Stimulated activated naive CD8-positive, alpha-beta T cell treated with anti-CD3 and anti-CD28 coated beads, Interleukin-15, amount 100 ng/mL, for 72 hours (primary cell): ENCODE data around the gene MMS19.

Experiments
- ATAC-seq: fragments of 150-1000 bp; cut with Tn5 transposase; 2 replicates; pipeline ENCODE4 v1.10.0; 2021; ENCODE audit warnings: mild to moderate bottlenecking, moderate library complexity
- DNase-seq, 2 donors: peaks; one replicate each; pipeline ENCODE4 v3.0.0; 2021 to 2022
- H3K27ac Mint-ChIP-seq, 2 donors: one replicate each; pipeline ENCODE4 v1.8.0; 2022; ENCODE audit warnings: mild to moderate bottlenecking in 2 of 2, mixed read lengths in 2 of 2, moderate library complexity in 2 of 2
- H3K27me3 Mint-ChIP-seq: one replicate; pipeline ENCODE4 v1.8.0; 2022; ENCODE audit warnings: mixed read lengths
- H3K4me1 Mint-ChIP-seq: one replicate; pipeline ENCODE4 v1.8.0; 2022; ENCODE audit warnings: mild to moderate bottlenecking, mixed read lengths
- H3K4me3 Mint-ChIP-seq, 2 donors: one replicate each; pipeline ENCODE4 v1.8.0; 2022; ENCODE audit warnings: mild to moderate bottlenecking in 2 of 2, mixed read lengths in 2 of 2, moderate library complexity in 1 of 2
- H3K9me3 Mint-ChIP-seq, 2 donors: one replicate each; pipeline ENCODE4 v1.8.0; 2022; ENCODE audit warnings: mixed read lengths in 2 of 2

Gene MMS19, protein sequence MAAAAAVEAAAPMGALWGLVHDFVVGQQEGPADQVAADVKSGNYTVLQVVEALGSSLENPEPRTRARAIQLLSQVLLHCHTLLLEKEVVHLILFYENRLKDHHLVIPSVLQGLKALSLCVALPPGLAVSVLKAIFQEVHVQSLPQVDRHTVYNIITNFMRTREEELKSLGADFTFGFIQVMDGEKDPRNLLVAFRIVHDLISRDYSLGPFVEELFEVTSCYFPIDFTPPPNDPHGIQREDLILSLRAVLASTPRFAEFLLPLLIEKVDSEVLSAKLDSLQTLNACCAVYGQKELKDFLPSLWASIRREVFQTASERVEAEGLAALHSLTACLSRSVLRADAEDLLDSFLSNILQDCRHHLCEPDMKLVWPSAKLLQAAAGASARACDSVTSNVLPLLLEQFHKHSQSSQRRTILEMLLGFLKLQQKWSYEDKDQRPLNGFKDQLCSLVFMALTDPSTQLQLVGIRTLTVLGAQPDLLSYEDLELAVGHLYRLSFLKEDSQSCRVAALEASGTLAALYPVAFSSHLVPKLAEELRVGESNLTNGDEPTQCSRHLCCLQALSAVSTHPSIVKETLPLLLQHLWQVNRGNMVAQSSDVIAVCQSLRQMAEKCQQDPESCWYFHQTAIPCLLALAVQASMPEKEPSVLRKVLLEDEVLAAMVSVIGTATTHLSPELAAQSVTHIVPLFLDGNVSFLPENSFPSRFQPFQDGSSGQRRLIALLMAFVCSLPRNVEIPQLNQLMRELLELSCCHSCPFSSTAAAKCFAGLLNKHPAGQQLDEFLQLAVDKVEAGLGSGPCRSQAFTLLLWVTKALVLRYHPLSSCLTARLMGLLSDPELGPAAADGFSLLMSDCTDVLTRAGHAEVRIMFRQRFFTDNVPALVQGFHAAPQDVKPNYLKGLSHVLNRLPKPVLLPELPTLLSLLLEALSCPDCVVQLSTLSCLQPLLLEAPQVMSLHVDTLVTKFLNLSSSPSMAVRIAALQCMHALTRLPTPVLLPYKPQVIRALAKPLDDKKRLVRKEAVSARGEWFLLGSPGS

DNA sequence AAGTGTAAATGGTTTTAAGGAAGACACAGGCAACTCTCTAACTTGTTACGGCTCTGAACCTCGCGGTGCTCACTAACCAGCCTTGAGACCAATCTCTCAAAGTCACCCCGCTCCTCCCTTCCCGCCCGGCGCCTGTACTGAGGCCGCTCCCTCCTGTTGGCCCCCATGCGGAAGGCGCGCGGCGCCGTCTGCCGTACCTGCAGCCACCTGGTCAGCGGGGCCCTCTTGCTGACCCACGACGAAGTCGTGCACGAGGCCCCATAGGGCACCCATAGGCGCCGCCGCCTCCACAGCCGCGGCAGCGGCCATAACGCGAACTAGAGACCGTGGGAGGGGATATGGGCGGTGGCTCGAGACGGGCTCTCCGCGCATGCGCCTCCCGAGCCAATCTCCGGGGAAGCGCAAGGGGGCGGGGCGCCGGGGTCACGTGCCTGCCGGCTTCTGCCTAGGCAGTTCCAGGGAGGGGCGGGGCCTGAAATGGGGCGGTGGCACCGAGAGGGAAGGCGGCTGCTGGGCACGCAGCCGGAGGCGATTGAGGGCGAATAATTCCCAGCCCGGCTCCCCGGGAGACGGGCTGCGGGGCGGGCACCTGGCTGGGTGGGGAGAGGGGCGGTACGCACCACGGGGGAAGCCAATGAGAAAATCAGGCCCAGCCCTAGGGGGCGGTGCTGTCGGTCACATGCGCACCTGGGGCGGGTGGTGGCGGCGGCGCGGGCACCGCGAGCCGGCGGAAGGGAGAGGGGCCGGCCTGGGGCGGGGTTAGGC lies at the start of gene MMS19:
TSS of gene MMS19 (minus strand) at position 347 of the 765 bp plus-strand sequence. CDS start at position 309, 38 bp downstream.
- ATAC-seq: peak; percentile 92
- H3K4me3 Mint-ChIP-seq: peak within 1 kb of the TSS; percentile 93 to 96

GRCh38 chr10:97547962-97548361 lies 49.7 kb upstream of the MMS19 start:
- Mint-ChIP-seq H3K9me3 (no peaks in the 10 kb centered on the region), H3K4me3 (no peak overlapping the region), H3K27me3 (no peaks in the 10 kb centered on the region), H3K27ac (no peak overlapping the region), H3K4me1 (peaks cover 14% of the 10 kb centered on the region)
- ATAC-seq (no peak), DNase-seq (no peak)

More for the DNA sequence above, at the start of gene MMS19:
- Mint-ChIP-seq H3K27ac (peak within 1 kb of the TSS; percentile 97 to 99), H3K9me3 (no peaks in the 10 kb centered on the region), H3K4me1 (peaks cover 38% of the 10 kb centered on the region), H3K27me3 (peaks cover 28% of the 10 kb centered on the region)
- peak; percentile 99 to 100 for DNase-seq

- ATAC-seq: no peak
- no peaks in the 10 kb centered on the region for H3K27me3 Mint-ChIP-seq
- no peak for DNase-seq
- H3K27ac Mint-ChIP-seq: no peak overlapping the region
- H3K4me3 Mint-ChIP-seq: no peak overlapping the region
- no peaks in the 10 kb centered on the region for H3K9me3 Mint-ChIP-seq
- peaks cover 21% of the 10 kb centered on the region for H3K4me1 Mint-ChIP-seq
Observed at GRCh38 chr10:97547271-97547600, 49.0 kb upstream of the MMS19 start.

- H3K27me3 Mint-ChIP-seq: no peaks in the 10 kb centered on the region
- DNase-seq (no peak), ATAC-seq (no peak)
- H3K27ac Mint-ChIP-seq: no peak overlapping the region
- H3K4me1 Mint-ChIP-seq: peaks cover 27% of the 10 kb centered on the region
- no peaks in the 10 kb centered on the region for H3K9me3 Mint-ChIP-seq
- H3K4me3 Mint-ChIP-seq: no peak overlapping the region
Observed at GRCh38 chr10:97546456-97547270, 48.4 kb upstream of the MMS19 start.

GRCh38 chr10:97543025-97543546 lies 44.9 kb upstream of the MMS19 start:
- Mint-ChIP-seq H3K9me3 (no peaks in the 10 kb centered on the region), H3K27ac (peak overlapping the region in 1 of 2 donors; percentile 81), H3K4me3 (peak overlapping the region; percentile 27 to 71), H3K27me3 (no peaks in the 10 kb centered on the region), H3K4me1 (peaks cover 24% of the 10 kb centered on the region)
- DNase-seq (peak; percentile 26 to 50), ATAC-seq (peak; percentile 88)

DNA sequence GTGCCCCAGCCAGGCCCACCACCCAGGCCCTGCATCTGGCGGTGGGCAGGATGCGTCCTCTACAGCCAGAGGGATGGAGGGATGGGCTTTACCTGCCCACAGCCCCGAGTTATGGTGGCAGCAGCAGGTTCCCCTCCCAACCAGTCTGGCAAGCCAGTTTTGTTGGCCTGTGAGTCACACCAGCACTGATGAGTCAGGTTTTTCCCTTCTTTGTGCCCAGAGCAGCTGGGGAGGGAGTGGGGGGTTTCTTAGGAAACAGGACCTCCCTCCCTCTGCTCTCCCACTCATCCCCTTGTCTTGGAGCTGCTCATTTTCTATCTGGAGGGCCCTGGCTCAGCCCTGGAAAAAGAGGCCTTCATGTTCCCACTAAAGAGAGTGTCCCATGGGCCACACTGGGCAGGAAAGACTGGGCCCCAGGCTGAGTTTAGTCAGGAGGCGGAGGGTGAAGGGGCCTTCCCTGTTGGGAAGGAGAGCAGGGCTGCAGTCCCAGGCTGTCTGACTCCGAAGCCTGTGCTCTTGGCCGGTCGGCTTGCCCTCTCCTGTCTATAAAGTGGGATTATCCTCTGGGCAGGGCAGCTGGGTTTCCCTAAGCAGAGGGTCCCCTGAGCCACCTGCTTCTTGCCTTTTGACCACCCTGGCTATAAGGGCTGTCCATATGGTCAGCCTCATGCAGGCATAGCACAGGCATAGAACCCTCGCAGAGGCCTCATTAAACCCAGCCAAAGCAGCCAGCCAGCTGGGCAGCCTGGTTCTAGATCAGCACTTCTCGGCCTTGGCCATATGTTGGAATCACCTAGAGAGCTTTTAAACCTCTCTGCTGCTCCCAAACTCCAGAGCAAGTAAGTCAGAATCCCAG lies 44.2 kb upstream of the MMS19 start:
- Mint-ChIP-seq H3K27ac (peak overlapping the region; percentile 54 to 92), H3K4me3 (peak overlapping the region; percentile 5 to 71), H3K9me3 (no peaks in the 10 kb centered on the region), H3K27me3 (no peaks in the 10 kb centered on the region), H3K4me1 (peaks cover 24% of the 10 kb centered on the region)
- ATAC-seq (peak; percentile 53), DNase-seq (peak; percentile 9 to 18)

GRCh38 chr10:97540669-97541500 lies 42.7 kb upstream of the MMS19 start:
- no peaks in the 10 kb centered on the region for H3K27me3 Mint-ChIP-seq
- peaks cover 24% of the 10 kb centered on the region for H3K4me1 Mint-ChIP-seq
- no peak overlapping the region for H3K4me3 Mint-ChIP-seq
- H3K9me3 Mint-ChIP-seq: no peaks in the 10 kb centered on the region
- ATAC-seq: no peak
- H3K27ac Mint-ChIP-seq: no peak overlapping the region
- no peak for DNase-seq

GRCh38 chr10:97539523-97540200 lies 41.4 kb upstream of the MMS19 start:
- H3K27me3 Mint-ChIP-seq: no peaks in the 10 kb centered on the region
- H3K4me3 Mint-ChIP-seq: no peak overlapping the region
- DNase-seq (no peak), ATAC-seq (no peak)
- no peak overlapping the region for H3K27ac Mint-ChIP-seq
- no peaks in the 10 kb centered on the region for H3K9me3 Mint-ChIP-seq
- peaks cover 27% of the 10 kb centered on the region for H3K4me1 Mint-ChIP-seq

DNA sequence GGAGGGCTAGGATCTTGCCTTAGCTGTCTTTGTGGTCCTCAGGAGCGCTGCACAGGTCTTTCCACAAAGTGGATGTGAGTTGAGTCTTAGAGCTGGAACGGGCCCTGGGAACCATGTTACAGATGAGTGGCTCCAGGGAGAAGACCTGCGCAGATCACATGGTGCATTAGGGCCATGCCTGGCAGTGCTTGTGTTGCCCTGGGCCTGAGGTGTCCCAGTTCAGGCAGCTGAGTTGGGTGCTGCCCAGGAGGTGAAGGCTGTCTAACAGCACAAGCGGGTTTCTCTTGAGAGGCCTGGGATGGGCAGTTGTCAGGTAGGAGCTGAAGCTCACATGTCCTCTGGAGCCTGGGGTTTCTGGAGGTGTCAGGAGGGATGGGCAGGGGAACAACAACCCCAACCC lies 40.6 kb upstream of the MMS19 start:
- ATAC-seq: no peak
- peaks cover 29% of the 10 kb centered on the region for H3K4me1 Mint-ChIP-seq

GRCh38 chr10:97538411-97538810 lies 40.2 kb upstream of the MMS19 start:
- Mint-ChIP-seq H3K9me3 (no peaks in the 10 kb centered on the region), H3K27me3 (no peaks in the 10 kb centered on the region), H3K4me3 (no peak overlapping the region), H3K4me1 (peaks cover 24% of the 10 kb centered on the region), H3K27ac (no peak overlapping the region)
- no peak for DNase-seq
- no peak for ATAC-seq

More for the DNA sequence above, 40.6 kb upstream of the MMS19 start:
- no peak overlapping the region for H3K27ac Mint-ChIP-seq
- H3K27me3 Mint-ChIP-seq: no peaks in the 10 kb centered on the region
- DNase-seq: no peak
- H3K4me3 Mint-ChIP-seq: no peak overlapping the region
- no peaks in the 10 kb centered on the region for H3K9me3 Mint-ChIP-seq

GRCh38 chr10:97537186-97537869 lies 39.1 kb upstream of the MMS19 start:
- H3K27me3 Mint-ChIP-seq: no peaks in the 10 kb centered on the region
- DNase-seq (no peak), ATAC-seq (no peak)
- H3K4me3 Mint-ChIP-seq: no peak overlapping the region
- peaks cover 14% of the 10 kb centered on the region for H3K4me1 Mint-ChIP-seq
- H3K9me3 Mint-ChIP-seq: no peaks in the 10 kb centered on the region
- H3K27ac Mint-ChIP-seq: no peak overlapping the region

GRCh38 chr10:97534746-97535367 lies 36.6 kb upstream of the MMS19 start:
- Mint-ChIP-seq H3K4me1 (peaks cover 5% of the 10 kb centered on the region), H3K27ac (no peak overlapping the region), H3K9me3 (no peaks in the 10 kb centered on the region), H3K4me3 (no peak overlapping the region), H3K27me3 (no peaks in the 10 kb centered on the region)
- DNase-seq: peak; percentile 15 to 25
- peak; percentile 79 for ATAC-seq
